H9 (cell line): ENCODE results near the gene ZNF609. TPM values are rescaled to one million over a fixed set of nuclear protein-coding genes. Genes with fewer than 3 reads are reported as not detected.

Experiments
- DNase-seq: peaks from one replicate; pipeline ENCODE4 v3.0.0-alpha.2; 2017
- H2AFZ ChIP-seq: one replicate; pipeline ENCODE4 v1.6.1; 2013; ENCODE audit warnings: mild to moderate bottlenecking, low read length, control low read depth, moderate library complexity
- H2AK5ac ChIP-seq: 2 replicates; pipeline ENCODE4 v1.6.1; 2013; ENCODE audit warnings: low read length, control low read depth, mixed read lengths; ENCODE audit not compliant: insufficient read length
- H2BK120ac ChIP-seq: one replicate; pipeline ENCODE4 v1.6.1; 2013; ENCODE audit warnings: low read depth, mild to moderate bottlenecking, low read length, control low read depth, inconsistent platforms; ENCODE audit not compliant: poor library complexity, severe bottlenecking
- H2BK12ac ChIP-seq: 2 replicates; pipeline ENCODE4 v1.6.1; 2013; ENCODE audit warnings: low read length, control low read depth, mixed read lengths, low read depth; ENCODE audit not compliant: insufficient read length
- H2BK15ac ChIP-seq: 2 replicates; pipeline ENCODE4 v1.6.1; 2013; ENCODE audit warnings: low read depth, low read length, control low read depth
- H2BK20ac ChIP-seq: one replicate; pipeline ENCODE4 v1.6.1; 2013; ENCODE audit warnings: low read depth, mild to moderate bottlenecking, low read length, control low read depth, inconsistent platforms; ENCODE audit not compliant: poor library complexity, severe bottlenecking
- H2BK5ac ChIP-seq: 2 replicates; pipeline ENCODE4 v1.6.1; 2013; ENCODE audit warnings: low read length, control low read depth, mixed read lengths; ENCODE audit not compliant: insufficient read length
- H3K14ac ChIP-seq: 2 replicates; pipeline ENCODE4 v1.6.1; 2013; ENCODE audit warnings: low read length, control low read depth; ENCODE audit not compliant: insufficient read depth
- H3K18ac ChIP-seq: 2 replicates; pipeline ENCODE4 v1.6.1; 2013; ENCODE audit warnings: low read depth, mild to moderate bottlenecking, mixed read lengths, low read length, control low read depth; ENCODE audit not compliant: insufficient read length
- H3K23ac ChIP-seq: 2 replicates; pipeline ENCODE4 v1.6.1; 2013; ENCODE audit warnings: low read length, control low read depth, mixed read lengths, low read depth; ENCODE audit not compliant: insufficient read length
- H3K23me2 ChIP-seq: 2 replicates; pipeline ENCODE4 v1.6.1; 2013; ENCODE audit warnings: low read depth, mild to moderate bottlenecking, mixed read lengths, low read length, control low read depth; ENCODE audit not compliant: insufficient read length, poor library complexity, severe bottlenecking
- H3K27ac ChIP-seq: 2 replicates; pipeline ENCODE4 v1.5.1; 2013; ENCODE audit warnings: low read length, control low read depth, mixed read lengths, low read depth; ENCODE audit not compliant: insufficient read length
- H3K27me3 ChIP-seq: 2 replicates; pipeline ENCODE4 v1.6.1; 2013; ENCODE audit warnings: low read length, control low read depth, inconsistent platforms; ENCODE audit not compliant: insufficient read depth
- H3K4ac ChIP-seq: 2 replicates; pipeline ENCODE4 v1.6.1; 2013; ENCODE audit warnings: low read depth, mild to moderate bottlenecking, control low read depth, inconsistent platforms, low read length, moderate library complexity
- H3K4me1 ChIP-seq: 2 replicates; pipeline ENCODE4 v1.6.1; 2013; ENCODE audit warnings: low read length, control low read depth, inconsistent platforms; ENCODE audit not compliant: insufficient read depth
- H3K4me2 ChIP-seq: 2 replicates; pipeline ENCODE4 v1.6.1; 2013; ENCODE audit warnings: low read length, control low read depth, mixed read lengths; ENCODE audit not compliant: insufficient read length, insufficient read depth
- H3K56ac ChIP-seq: 2 replicates; pipeline ENCODE4 v1.6.1; 2013; ENCODE audit warnings: low read depth, mild to moderate bottlenecking, mixed read lengths, low read length, control low read depth; ENCODE audit not compliant: insufficient read length
- H3K79me1 ChIP-seq: 2 replicates; pipeline ENCODE4 v1.6.1; 2013; ENCODE audit warnings: low read depth, mild to moderate bottlenecking, moderate library complexity, low read length, control low read depth, inconsistent platforms; ENCODE audit not compliant: insufficient read depth, poor library complexity, severe bottlenecking
- H3K79me2 ChIP-seq: 2 replicates; pipeline ENCODE4 v1.6.1; 2013; ENCODE audit warnings: low read length, control low read depth, inconsistent platforms; ENCODE audit not compliant: insufficient read depth
- H3K9ac ChIP-seq: 2 replicates; pipeline ENCODE4 v1.6.1; 2013; ENCODE audit warnings: low read length, control low read depth, mixed read lengths; ENCODE audit not compliant: insufficient read length; ENCODE audit errors: extremely low read depth
- H3K9me3 ChIP-seq: one replicate; pipeline ENCODE4 v1.6.1; 2013; ENCODE audit warnings: low read depth, low read length, inconsistent platforms; ENCODE audit not compliant: control insufficient read depth
- H3T11ph ChIP-seq: one replicate; pipeline ENCODE4 v1.6.1; 2013; ENCODE audit warnings: mild to moderate bottlenecking, low read length, control low read depth, inconsistent platforms
- H4K20me1 ChIP-seq: one replicate; pipeline ENCODE4 v1.6.1; 2013; ENCODE audit not compliant: control insufficient read depth, insufficient read length, insufficient read depth
- H4K5ac ChIP-seq: 2 replicates; pipeline ENCODE4 v1.6.1; 2013; ENCODE audit warnings: low read depth, mild to moderate bottlenecking, mixed read lengths, low read length, control low read depth; ENCODE audit not compliant: insufficient read length
- H4K8ac ChIP-seq: replicated peaks from 2 replicates; pipeline ENCODE4 v1.6.1; 2013; ENCODE audit warnings: low read length, control low read depth, mixed read lengths, low read depth; ENCODE audit not compliant: insufficient read length
- H4K91ac ChIP-seq: 2 replicates; pipeline ENCODE4 v1.6.1; 2013; ENCODE audit warnings: low read depth, mild to moderate bottlenecking, moderate library complexity, mixed read lengths, low read length, control low read depth; ENCODE audit not compliant: insufficient read length
- H3K27ac Mint-ChIP-seq, 3 experiments: 2 replicates in 2 of 3; 3 replicates in 1 of 3; pipeline ENCODE4 v1.8.0; 2020 to 2021; ENCODE audit warnings: mixed read lengths in 3 of 3, mild to moderate bottlenecking in 1 of 3, moderate library complexity in 1 of 3
- H3K27me3 Mint-ChIP-seq: 2 replicates; pipeline ENCODE4 v1.8.0; 2021; ENCODE audit warnings: low read depth, mild to moderate bottlenecking, moderate library complexity, mixed read lengths
- H3K36me3 Mint-ChIP-seq, 3 experiments: 2 replicates in 2 of 3; 3 replicates in 1 of 3; pipeline ENCODE4 v1.8.0; 2020 to 2021; ENCODE audit warnings: low read depth in 3 of 3, mixed read lengths in 3 of 3; ENCODE audit not compliant: insufficient read depth in 1 of 3
- H3K4me1 Mint-ChIP-seq, 2 experiments: 2 replicates each; pipeline ENCODE4 v1.8.0; 2020; ENCODE audit warnings: mixed read lengths in 2 of 2
- H3K4me3 Mint-ChIP-seq, 2 experiments: 2 replicates in 1 of 2; 3 replicates in 1 of 2; pipeline ENCODE4 v1.8.0; 2020 to 2021; ENCODE audit warnings: mild to moderate bottlenecking in 2 of 2, mixed read lengths in 2 of 2, moderate library complexity in 1 of 2
- H3K9me3 Mint-ChIP-seq, 2 experiments: 2 replicates in 1 of 2; 3 replicates in 1 of 2; pipeline ENCODE4 v1.8.0; 2020; ENCODE audit warnings: mild to moderate bottlenecking in 2 of 2, mixed read lengths in 2 of 2, moderate library complexity in 1 of 2
- WGBS: extraction: QIAGEN DNeasy Blood & Tissue Kit; methylation state at CpG from one replicate; pipeline ENCODE4 v1.1.7; 2013; ENCODE audit warnings: missing lambda C conversion rate, low lambda C conversion rate, mixed read lengths; ENCODE audit not compliant: insufficient read length; ENCODE audit errors: extremely low coverage; 5-methylcytosine and 5-hydroxymethylcytosine counted together
- total RNA-seq: library from RNA; stranded (reverse); gene quantifications from 2 replicates; pipeline ENCODE4 v1.2.1, GENCODE V29; 2021
- TF ChIP-seq, protein P1 (sequence below): fragments of 200-600 bp; sonication (generic); conservative IDR thresholded peaks from 3 replicates; pipeline ENCODE4 v1.8.0; 2021; ENCODE audit warnings: antibody characterized with exemption, mild to moderate bottlenecking

Gene ZNF609
- total RNA-seq, 1 experiment from 2014 or later: 45.3 TPM

DNA sequence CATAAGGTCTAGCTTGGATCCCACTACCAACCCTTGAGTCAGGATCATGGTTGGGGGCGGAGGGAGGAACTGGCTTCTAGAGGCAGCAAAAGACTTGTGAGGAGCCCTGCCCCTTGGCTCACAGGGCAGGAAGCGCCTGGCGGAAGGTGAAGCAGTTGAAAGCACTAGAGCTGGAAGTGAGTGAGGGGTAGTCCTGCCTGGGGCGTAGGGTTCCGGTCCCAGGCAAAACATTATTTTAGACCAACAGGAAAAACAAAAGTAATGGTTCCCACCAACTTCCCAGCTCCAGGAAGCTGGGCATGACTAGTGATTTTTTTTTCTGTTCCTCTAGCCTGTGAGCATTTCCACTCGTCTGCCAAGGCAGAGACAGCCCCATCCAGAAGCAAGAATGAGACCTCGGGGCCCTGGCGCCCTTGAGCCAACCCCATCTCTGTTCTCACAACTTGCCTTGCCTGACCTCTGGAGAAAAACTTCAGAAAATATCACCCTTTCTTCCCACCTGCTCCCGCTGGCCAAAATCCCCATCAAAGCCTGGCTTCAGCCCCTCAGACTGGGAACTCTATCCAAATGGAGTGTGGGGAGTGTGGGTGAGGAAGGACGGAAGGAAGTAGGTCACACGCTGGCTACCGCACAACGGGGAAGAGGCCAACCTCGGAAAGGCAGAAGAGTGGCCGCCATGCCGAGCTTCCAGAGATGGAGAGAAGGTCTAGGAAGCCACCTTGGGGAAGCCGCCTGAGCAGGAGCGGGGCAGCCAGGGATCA lies 257.5 kb downstream of the ZNF609 start:
- Histone ChIP-seq H2AFZ (no peak overlapping the region), H3K18ac (no peak overlapping the region), H3K27me3 (no peaks in the 10 kb centered on the region), H4K91ac (no peak overlapping the region), H4K20me1 (no peaks in the 10 kb centered on the region), H3K79me2 (no peaks in the 10 kb centered on the region), H3K27ac (no peak overlapping the region), H2BK5ac (no peak overlapping the region), H3K4me2 (no peak overlapping the region), H2BK20ac (no peak overlapping the region), H3T11ph (no peak overlapping the region), H3K56ac (no peak overlapping the region), H2BK120ac (no peak overlapping the region), H2BK12ac (no peak overlapping the region), H3K4ac (no peak overlapping the region), H3K23ac (no peak overlapping the region), H3K9ac (no peak overlapping the region), H4K8ac (no peak overlapping the region), H3K9me3 (no peaks in the 10 kb centered on the region), H2BK15ac (no peak overlapping the region), H2AK5ac (no peak overlapping the region), H3K14ac (no peak overlapping the region), H4K5ac (no peak overlapping the region), H3K23me2 (no peaks in the 10 kb centered on the region), H3K4me1 (no peaks in the 10 kb centered on the region), H3K79me1 (peaks cover 5% of the 10 kb centered on the region)
- Mint-ChIP-seq H3K27me3 (no peaks in the 10 kb centered on the region; the same call in 1 of the 2 replicates), H3K4me1 (peaks cover 0 to 7% of the 10 kb centered on the region in 2 experiments; a peak in 2 of 4 replicates), H3K27ac (peak overlapping the region; percentile 53 to 85 (median 82); a peak in 6 of 7 replicates), H3K4me3 (no peak overlapping the region; a peak in 1 of 5 replicates), H3K9me3 (no peaks in the 10 kb centered on the region), H3K36me3 (peaks cover 50 to 73% (median 56%) of the 10 kb centered on the region in 3 experiments)
- no peak for DNase-seq
- no CpG with 5 or more reads among the region's 18 CpGs for WGBS
- TF ChIP-seq, protein P1, sequence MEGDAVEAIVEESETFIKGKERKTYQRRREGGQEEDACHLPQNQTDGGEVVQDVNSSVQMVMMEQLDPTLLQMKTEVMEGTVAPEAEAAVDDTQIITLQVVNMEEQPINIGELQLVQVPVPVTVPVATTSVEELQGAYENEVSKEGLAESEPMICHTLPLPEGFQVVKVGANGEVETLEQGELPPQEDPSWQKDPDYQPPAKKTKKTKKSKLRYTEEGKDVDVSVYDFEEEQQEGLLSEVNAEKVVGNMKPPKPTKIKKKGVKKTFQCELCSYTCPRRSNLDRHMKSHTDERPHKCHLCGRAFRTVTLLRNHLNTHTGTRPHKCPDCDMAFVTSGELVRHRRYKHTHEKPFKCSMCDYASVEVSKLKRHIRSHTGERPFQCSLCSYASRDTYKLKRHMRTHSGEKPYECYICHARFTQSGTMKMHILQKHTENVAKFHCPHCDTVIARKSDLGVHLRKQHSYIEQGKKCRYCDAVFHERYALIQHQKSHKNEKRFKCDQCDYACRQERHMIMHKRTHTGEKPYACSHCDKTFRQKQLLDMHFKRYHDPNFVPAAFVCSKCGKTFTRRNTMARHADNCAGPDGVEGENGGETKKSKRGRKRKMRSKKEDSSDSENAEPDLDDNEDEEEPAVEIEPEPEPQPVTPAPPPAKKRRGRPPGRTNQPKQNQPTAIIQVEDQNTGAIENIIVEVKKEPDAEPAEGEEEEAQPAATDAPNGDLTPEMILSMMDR: no peak
